ENCODE data around the gene GLRX5. TPM values are rescaled to one million over a fixed set of nuclear protein-coding genes. Genes with fewer than 3 reads are reported as not detected.

The GLRX5 gene
- polyA plus RNA-seq, 2 of the 4 experiments (the other 2 are of a cell fraction), result 51.2 to 73.2 TPM

DNA sequence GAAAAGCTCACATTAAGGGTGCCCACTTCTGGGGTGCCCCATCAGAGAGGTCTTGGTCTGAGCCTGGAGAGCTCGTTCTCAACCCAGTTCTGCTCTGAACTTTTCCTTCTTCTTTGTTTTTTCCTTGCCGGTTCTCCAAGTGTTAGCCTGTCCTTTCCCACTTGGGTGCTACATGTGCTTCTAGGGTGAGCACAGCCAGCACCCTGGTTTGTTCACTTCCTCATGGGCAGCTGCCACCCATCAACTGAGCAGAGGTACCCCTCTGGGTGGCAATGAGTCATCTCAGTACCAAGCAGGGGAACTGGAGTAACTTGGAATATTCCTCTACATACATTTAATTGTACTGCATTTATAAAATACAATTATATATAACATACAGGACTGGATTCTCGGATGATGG is 14.5 kb upstream of the GLRX5 start (continued):
- no peak for TF ChIP-seq PHF8 (IDR thresholded peaks at IDR 0.05; ENCODE audit: borderline replicate concordance, low read depth)

DNA sequence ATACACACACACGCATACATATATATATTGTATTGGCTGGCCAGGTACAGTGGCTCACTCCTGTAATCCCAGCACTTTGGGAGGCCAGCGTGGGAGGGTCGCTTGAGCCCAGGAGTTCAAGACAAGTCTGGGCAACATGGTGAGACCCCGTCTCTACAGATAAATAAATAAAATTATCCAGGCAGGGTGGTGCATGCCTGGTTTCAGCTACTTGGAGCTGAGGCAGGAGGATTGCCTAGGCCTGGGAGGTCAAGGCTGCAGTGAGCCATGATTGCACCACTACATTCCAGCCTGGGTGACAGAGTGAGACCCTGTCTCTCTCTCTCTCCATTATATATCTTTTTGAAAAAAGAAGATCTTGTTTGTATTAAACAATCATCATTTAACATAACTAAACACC is 13.8 kb upstream of the GLRX5 start:
- CTCF ChIA-PET, result interaction anchor here (1.2 to 2.5 kb wide), 2 partner anchors 68 to 79 kb away, joined by 3 to 10 read pairs; no protein-coding TSS in a partner anchor
- POLR2A ChIA-PET, result no interaction called here
- ATAC-seq (no peak), FAIRE-seq (no peak), DNase-seq (ENCODE audit: low read depth in 1 of 2, low spot score in 1 of 2) (no peak)
- Histone ChIP-seq H3K4me3 (no peak overlapping the region), H3K4me2 (no peak overlapping the region), H3K27ac (no peak overlapping the region), H3K4me1 (peaks cover 29% of the 10 kb centered on the region), H3K9me3 (no peaks in the 10 kb centered on the region)
- WGBS (ENCODE audit: missing lambda C conversion rate), result 88% methylated on average over 4 of the region's 4 CpGs
- no peak for TF ChIP-seq CBX2 (IDR thresholded peaks at IDR 0.05; ENCODE audit: borderline replicate concordance, low read depth)
- TF ChIP-seq, protein P1, sequence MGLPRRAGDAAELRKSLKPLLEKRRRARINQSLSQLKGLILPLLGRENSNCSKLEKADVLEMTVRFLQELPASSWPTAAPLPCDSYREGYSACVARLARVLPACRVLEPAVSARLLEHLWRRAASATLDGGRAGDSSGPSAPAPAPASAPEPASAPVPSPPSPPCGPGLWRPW (IDR thresholded peaks at IDR 0.05), result no peak
- TF ChIP-seq CEBPB (IDR thresholded peaks at IDR 0.05), result no peak
- no peak for TF ChIP-seq MAZ (IDR thresholded peaks at IDR 0.05; ENCODE audit: borderline replicate concordance, low read depth, low read length)
- TF ChIP-seq KDM5A (IDR thresholded peaks at IDR 0.05), result no peak
- no peak for TF ChIP-seq JUN (IDR thresholded peaks at IDR 0.05)
- TF ChIP-seq HEYL (CRISPR knock-in tag; IDR thresholded peaks at IDR 0.05), result no peak
- no peak for TF ChIP-seq TFCP2L1 (CRISPR knock-in tag; IDR thresholded peaks at IDR 0.05)
- TF ChIP-seq, protein P2, sequence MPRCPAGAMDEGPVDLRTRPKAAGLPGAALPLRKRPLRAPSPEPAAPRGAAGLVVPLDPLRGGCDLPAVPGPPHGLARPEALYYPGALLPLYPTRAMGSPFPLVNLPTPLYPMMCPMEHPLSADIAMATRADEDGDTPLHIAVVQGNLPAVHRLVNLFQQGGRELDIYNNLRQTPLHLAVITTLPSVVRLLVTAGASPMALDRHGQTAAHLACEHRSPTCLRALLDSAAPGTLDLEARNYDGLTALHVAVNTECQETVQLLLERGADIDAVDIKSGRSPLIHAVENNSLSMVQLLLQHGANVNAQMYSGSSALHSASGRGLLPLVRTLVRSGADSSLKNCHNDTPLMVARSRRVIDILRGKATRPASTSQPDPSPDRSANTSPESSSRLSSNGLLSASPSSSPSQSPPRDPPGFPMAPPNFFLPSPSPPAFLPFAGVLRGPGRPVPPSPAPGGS (IDR thresholded peaks at IDR 0.05), result no peak
- TF ChIP-seq, protein P3, sequence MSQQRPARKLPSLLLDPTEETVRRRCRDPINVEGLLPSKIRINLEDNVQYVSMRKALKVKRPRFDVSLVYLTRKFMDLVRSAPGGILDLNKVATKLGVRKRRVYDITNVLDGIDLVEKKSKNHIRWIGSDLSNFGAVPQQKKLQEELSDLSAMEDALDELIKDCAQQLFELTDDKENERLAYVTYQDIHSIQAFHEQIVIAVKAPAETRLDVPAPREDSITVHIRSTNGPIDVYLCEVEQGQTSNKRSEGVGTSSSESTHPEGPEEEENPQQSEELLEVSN (IDR thresholded peaks at IDR 0.05; ENCODE audit: borderline replicate concordance, low read depth), result no peak
- TF ChIP-seq RCOR1 (IDR thresholded peaks at IDR 0.05; ENCODE audit: low read depth, low read length), result no peak
- TF ChIP-seq ZFP36 (IDR thresholded peaks at IDR 0.05; ENCODE audit: borderline replicate concordance, partially characterized antibody), result no peak

DNA sequence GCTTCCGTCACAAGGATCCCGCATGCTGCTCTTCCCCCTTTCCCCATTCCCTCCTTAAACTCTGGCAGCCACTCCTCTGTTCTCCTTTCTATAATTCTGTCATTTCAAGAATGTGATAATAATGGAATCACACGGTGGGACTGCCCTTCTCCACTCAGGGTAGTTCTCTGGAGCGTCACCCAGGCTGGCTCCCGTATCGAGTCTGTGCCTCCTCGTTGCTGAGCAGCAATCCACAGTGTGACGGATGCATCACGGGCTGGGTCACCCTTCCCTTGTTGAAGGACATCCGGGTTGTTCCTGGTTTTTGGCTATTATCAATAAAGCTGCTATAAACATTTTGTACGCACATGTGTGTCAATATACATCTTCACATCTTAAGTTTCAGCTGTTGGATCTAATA is 12.7 kb upstream of the GLRX5 start:
- no peak overlapping the region for H3K4me3 ChIP-seq
- DNase-seq (ENCODE audit: low read depth in 1 of 2, low spot score in 1 of 2) (no peak), FAIRE-seq (no peak), ATAC-seq (no peak)
- H3K4me2 ChIP-seq, result no peak overlapping the region
- H3K27ac ChIP-seq, result no peak overlapping the region
- ChIA-PET POLR2A (no interaction called here), CTCF (interaction anchor here (1.6 to 7.8 kb wide), 2 partner anchors 78 to 90 kb away, joined by 6 to 133 read pairs; no protein-coding TSS in a partner anchor)
- 85% methylated on average over 11 of the region's 11 CpGs for WGBS (ENCODE audit: missing lambda C conversion rate)
- H3K9me3 ChIP-seq, result no peaks in the 10 kb centered on the region
- H3K4me1 ChIP-seq, result peaks cover 30% of the 10 kb centered on the region
- TF ChIP-seq RARB (CRISPR knock-in tag; IDR thresholded peaks at IDR 0.05) (no peak), ZFP36 (IDR thresholded peaks at IDR 0.05; ENCODE audit: borderline replicate concordance, partially characterized antibody) (no peak), MYC (IDR thresholded peaks at IDR 0.05; ENCODE audit: borderline replicate concordance, low read length) (no peak), CBX8 (IDR thresholded peaks at IDR 0.05) (no peak), NPAS2 (CRISPR knock-in tag; IDR thresholded peaks at IDR 0.05; ENCODE audit: borderline replicate concordance) (no peak), HEYL (CRISPR knock-in tag; IDR thresholded peaks at IDR 0.05) (no peak), HOXB13 (CRISPR knock-in tag; IDR thresholded peaks at IDR 0.05; ENCODE audit: low read depth) (no peak), ZSCAN20 (CRISPR knock-in tag; IDR thresholded peaks at IDR 0.05) (no peak), FOXS1 (CRISPR knock-in tag; IDR thresholded peaks at IDR 0.05) (no peak), ZC3H11A (IDR thresholded peaks at IDR 0.05) (no peak), JUNB (IDR thresholded peaks at IDR 0.05) (no peak), NR3C1 (IDR thresholded peaks at IDR 0.05) (no peak)
- TF ChIP-seq, protein P4, sequence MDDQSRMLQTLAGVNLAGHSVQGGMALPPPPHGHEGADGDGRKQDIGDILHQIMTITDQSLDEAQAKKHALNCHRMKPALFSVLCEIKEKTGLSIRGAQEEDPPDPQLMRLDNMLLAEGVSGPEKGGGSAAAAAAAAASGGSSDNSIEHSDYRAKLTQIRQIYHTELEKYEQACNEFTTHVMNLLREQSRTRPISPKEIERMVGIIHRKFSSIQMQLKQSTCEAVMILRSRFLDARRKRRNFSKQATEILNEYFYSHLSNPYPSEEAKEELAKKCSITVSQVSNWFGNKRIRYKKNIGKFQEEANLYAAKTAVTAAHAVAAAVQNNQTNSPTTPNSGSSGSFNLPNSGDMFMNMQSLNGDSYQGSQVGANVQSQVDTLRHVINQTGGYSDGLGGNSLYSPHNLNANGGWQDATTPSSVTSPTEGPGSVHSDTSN (IDR thresholded peaks at IDR 0.05), result no peak
- TF ChIP-seq, protein P5, sequence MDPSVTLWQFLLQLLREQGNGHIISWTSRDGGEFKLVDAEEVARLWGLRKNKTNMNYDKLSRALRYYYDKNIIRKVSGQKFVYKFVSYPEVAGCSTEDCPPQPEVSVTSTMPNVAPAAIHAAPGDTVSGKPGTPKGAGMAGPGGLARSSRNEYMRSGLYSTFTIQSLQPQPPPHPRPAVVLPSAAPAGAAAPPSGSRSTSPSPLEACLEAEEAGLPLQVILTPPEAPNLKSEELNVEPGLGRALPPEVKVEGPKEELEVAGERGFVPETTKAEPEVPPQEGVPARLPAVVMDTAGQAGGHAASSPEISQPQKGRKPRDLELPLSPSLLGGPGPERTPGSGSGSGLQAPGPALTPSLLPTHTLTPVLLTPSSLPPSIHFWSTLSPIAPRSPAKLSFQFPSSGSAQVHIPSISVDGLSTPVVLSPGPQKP (IDR thresholded peaks at IDR 0.05; ENCODE audit: low read depth, low read length), result no peak
